OCI-LY3 (cell line): Measurements from ENCODE around the gene SH3PXD2A.

Experiments used
- H2AFZ ChIP-seq: fragments of 200-600, 300-600 bp; shearing (Covaris generic); 2 replicates; pipeline ENCODE4 v1.6.0; 2014; ENCODE audit warnings: antibody characterized with exemption, low read depth, low read length
- H3K27ac ChIP-seq: fragments of 200-600, 300-600 bp; sonication (generic); 2 replicates; pipeline ENCODE4 v1.5.1; 2014; ENCODE audit warnings: mild to moderate bottlenecking, low read length, moderate library complexity, mixed read lengths
- H3K27me3 ChIP-seq: fragments of 200-600, 300-600 bp; sonication (generic); 2 replicates; pipeline ENCODE4 v1.6.1; 2014; ENCODE audit warnings: low read depth, low read length, mixed read lengths
- H3K36me3 ChIP-seq: fragments of 200-600, 300-600 bp; sonication (generic); replicated peaks from 2 replicates; pipeline ENCODE3; 2014; ENCODE audit warnings: low read depth, low read length, mixed read lengths
- H3K4me1 ChIP-seq: fragments of 300-600, 200-600 bp; sonication (generic); 2 replicates; pipeline ENCODE4 v1.6.1; 2014; ENCODE audit warnings: low read length, mixed read lengths
- H3K4me2 ChIP-seq: fragments of 200-600, 300-600 bp; sonication (generic); 2 replicates; pipeline ENCODE4 v1.6.1; 2014; ENCODE audit warnings: low read length, mixed read lengths
- H3K4me3 ChIP-seq: fragments of 300-600, 200-600 bp; sonication (generic); 2 replicates; pipeline ENCODE4 v1.5.1; 2014; ENCODE audit warnings: antibody characterized with exemption, mild to moderate bottlenecking, low read length, moderate library complexity
- H3K79me2 ChIP-seq: fragments of 300-600, 200-600 bp; shearing (Covaris generic); 2 replicates; pipeline ENCODE4 v1.6.1; 2014; ENCODE audit warnings: mild to moderate bottlenecking, low read length, mixed read lengths
- H3K9ac ChIP-seq: fragments of 300-600, 200-600 bp; shearing (Covaris generic); 2 replicates; pipeline ENCODE4 v1.6.0; 2014; ENCODE audit warnings: mild to moderate bottlenecking, low read length, moderate library complexity
- H3K9me3 ChIP-seq: fragments of 200-600, 300-600 bp; shearing (Covaris generic); 2 replicates; pipeline ENCODE4 v1.6.1; 2014; ENCODE audit warnings: low read length, mixed read lengths; ENCODE audit not compliant: insufficient read depth
- H4K20me1 ChIP-seq: fragments of 200-600, 300-600 bp; sonication (generic); 2 replicates; pipeline ENCODE4 v1.6.1; 2016; ENCODE audit warnings: low read length, mixed read lengths; ENCODE audit not compliant: insufficient read depth
- EZH2phosphoT487 ChIP-seq: fragments of 200-600 bp; shearing (Covaris generic); IDR thresholded peaks from 2 replicates; pipeline ENCODE4 v1.6.1; 2018; ENCODE audit warnings: antibody characterized with exemption, mixed run types, low read depth
- TF ChIP-seq, protein P1 (sequence below): fragments of 200-600, 300-600 bp; sonication (generic); IDR thresholded peaks from 2 replicates; pipeline ENCODE4 v1.5.1; 2014; ENCODE audit warnings: antibody characterized with exemption, low read length, low read depth

The SH3PXD2A gene

DNA sequence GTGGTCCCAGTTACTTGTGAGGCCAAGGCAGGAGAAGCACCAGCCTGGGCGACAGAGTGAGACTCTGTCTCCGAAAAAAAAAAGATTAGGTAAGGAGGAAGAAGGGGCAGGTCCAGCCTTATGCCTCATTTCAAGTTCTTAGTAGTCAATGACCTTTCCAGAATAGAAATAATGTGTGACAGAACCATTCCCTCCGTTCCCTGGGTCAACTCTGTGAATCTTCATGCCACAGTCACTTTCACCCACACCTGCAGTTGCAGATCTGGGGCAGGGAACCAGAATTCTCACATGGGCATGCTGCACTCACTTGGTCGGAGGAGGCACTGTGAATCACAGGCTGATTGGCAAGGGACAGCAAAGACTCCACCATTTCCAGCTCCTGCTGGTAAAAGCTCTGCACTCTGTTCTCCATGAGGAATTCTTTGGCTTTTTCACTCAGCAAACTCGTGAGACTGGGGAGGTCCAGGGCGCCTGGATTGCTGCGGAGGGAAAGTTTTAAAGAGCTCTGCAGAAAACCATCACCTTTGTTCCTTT is 41.9 kb upstream of the SH3PXD2A start:
- H4K20me1 ChIP-seq, result no peaks in the 10 kb centered on the region
- H3K9ac ChIP-seq, result no peak overlapping the region
- H3K27me3 ChIP-seq, result no peaks in the 10 kb centered on the region
- no peak overlapping the region for H3K4me2 ChIP-seq
- H3K79me2 ChIP-seq, result no peaks in the 10 kb centered on the region
- H3K4me1 ChIP-seq, result no peaks in the 10 kb centered on the region
- TF ChIP-seq, protein P1, sequence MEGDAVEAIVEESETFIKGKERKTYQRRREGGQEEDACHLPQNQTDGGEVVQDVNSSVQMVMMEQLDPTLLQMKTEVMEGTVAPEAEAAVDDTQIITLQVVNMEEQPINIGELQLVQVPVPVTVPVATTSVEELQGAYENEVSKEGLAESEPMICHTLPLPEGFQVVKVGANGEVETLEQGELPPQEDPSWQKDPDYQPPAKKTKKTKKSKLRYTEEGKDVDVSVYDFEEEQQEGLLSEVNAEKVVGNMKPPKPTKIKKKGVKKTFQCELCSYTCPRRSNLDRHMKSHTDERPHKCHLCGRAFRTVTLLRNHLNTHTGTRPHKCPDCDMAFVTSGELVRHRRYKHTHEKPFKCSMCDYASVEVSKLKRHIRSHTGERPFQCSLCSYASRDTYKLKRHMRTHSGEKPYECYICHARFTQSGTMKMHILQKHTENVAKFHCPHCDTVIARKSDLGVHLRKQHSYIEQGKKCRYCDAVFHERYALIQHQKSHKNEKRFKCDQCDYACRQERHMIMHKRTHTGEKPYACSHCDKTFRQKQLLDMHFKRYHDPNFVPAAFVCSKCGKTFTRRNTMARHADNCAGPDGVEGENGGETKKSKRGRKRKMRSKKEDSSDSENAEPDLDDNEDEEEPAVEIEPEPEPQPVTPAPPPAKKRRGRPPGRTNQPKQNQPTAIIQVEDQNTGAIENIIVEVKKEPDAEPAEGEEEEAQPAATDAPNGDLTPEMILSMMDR, result no peak
- no peak for TF ChIP-seq EZH2phosphoT487
- H3K9me3 ChIP-seq, result no peaks in the 10 kb centered on the region
- no peaks in the 10 kb centered on the region for H3K36me3 ChIP-seq
- no peak overlapping the region for H2AFZ ChIP-seq
- H3K4me3 ChIP-seq, result no peak overlapping the region
- H3K27ac ChIP-seq, result no peak overlapping the region

DNA sequence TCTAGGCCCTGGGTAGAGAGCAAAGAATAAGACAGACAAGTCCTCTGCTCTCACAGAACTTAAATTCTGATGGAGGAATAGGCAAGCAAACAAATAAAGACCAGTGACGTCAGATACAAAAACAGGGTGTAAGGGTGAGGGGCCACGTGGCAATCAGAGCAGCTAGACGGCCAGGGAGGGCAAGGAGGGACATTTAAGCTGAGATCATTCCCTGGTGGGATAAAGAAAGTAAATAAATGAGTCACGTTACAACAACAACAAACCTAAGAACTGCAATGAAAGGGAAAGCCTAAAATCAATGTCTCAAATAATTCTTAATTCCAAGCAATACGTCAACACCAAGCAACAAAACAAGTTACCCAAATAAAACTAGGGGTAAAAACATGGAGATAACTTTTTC is 40.8 kb upstream of the SH3PXD2A start:
- Histone ChIP-seq H3K4me2 (no peak overlapping the region), H3K36me3 (no peaks in the 10 kb centered on the region), H3K79me2 (no peaks in the 10 kb centered on the region), H3K9me3 (no peaks in the 10 kb centered on the region), H3K27ac (no peak overlapping the region), H3K4me1 (peaks cover 10% of the 10 kb centered on the region), H3K4me3 (no peak overlapping the region), H2AFZ (no peak overlapping the region), H3K9ac (no peak overlapping the region), H4K20me1 (no peaks in the 10 kb centered on the region), H3K27me3 (no peaks in the 10 kb centered on the region)
- TF ChIP-seq EZH2phosphoT487, result no peak
- TF ChIP-seq, protein P1, result no peak

DNA sequence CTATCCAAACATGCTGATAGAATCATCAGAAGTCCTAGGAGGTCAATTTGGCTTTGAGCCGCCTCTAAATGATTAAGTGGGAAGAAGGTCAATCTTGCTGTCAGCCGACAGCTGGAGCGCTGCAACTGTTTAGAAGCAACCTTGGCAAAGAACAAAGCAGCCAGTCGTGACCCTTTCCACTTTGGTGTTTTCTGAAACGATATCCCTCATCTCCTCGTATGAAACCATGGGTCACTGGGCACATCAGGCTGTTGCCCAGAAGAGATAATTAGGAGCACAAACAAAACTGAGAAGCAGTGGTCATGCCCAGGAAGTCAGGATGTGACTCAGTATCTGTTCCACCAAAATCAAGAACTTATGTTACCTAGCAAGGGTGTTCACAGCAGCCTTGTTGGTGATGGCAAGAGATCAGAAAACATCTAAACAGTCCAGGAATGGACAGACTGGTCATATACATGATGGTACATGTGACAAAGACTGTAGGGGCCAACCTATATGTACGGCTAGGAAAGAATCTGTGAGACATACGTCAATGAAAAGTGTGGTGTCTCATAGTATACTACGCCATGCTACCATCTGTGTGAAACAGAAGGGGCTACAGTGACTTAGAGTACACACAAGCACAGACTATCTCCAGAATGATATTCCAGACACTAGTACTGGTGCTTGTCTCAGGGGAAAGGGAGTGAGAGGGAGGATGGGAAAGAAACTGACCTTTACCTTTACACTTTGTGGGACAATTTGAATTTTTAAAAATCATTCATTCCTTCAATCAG is 40.2 kb upstream of the SH3PXD2A start:
- Histone ChIP-seq H3K36me3 (no peaks in the 10 kb centered on the region), H3K4me3 (no peak overlapping the region), H3K79me2 (no peaks in the 10 kb centered on the region), H3K27ac (no peak overlapping the region), H3K9me3 (no peaks in the 10 kb centered on the region), H3K4me2 (no peak overlapping the region), H3K9ac (no peak overlapping the region), H3K4me1 (peaks cover 10% of the 10 kb centered on the region), H2AFZ (no peak overlapping the region), H4K20me1 (no peaks in the 10 kb centered on the region), H3K27me3 (no peaks in the 10 kb centered on the region)
- no peak for TF ChIP-seq EZH2phosphoT487
- TF ChIP-seq, protein P1, result no peak

DNA sequence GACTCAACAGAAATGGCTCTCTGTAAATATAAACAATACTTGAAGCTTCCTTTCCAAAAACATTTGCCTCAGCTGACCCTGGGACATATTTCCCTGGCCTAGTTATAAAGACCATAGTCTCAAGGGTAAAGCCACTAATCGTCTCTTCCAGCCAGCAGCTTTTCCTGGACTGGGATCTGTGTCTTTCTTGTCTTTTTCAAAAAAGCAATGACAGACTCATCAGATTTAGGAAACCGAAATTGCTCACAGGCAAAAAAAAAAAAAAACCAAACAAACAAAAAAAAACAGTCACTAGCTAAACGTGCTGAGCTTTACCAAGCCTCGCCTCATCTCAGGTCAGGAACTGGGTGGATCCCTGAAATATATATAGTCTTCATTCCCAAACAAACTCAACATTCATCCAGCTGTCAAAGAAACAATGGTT is 39.1 kb upstream of the SH3PXD2A start:
- no peak for TF ChIP-seq EZH2phosphoT487
- TF ChIP-seq, protein P1, result no peak
- Histone ChIP-seq H3K9me3 (no peaks in the 10 kb centered on the region), H3K9ac (no peak overlapping the region), H3K27ac (no peak overlapping the region), H4K20me1 (no peaks in the 10 kb centered on the region), H3K4me2 (no peak overlapping the region), H2AFZ (no peak overlapping the region), H3K4me1 (peaks cover 10% of the 10 kb centered on the region), H3K36me3 (no peaks in the 10 kb centered on the region), H3K4me3 (no peak overlapping the region), H3K79me2 (no peaks in the 10 kb centered on the region), H3K27me3 (no peaks in the 10 kb centered on the region)
